Sigmoid colon (tissue), 7 donors: Measurements from ENCODE around the gene BTBD6. TPM values are rescaled to one million over a fixed set of nuclear protein-coding genes. Genes with fewer than 3 reads are reported as not detected.

Experiments
- DNase-seq: peaks from one replicate; pipeline ENCODE4 v3.0.0-alpha.2; 2019
- H3K27ac ChIP-seq, 4 donors: fragments of 200-600 bp; sonication (generic); one replicate each; pipeline ENCODE4 v1.5.1; 2016 to 2019; ENCODE audit warnings: mild to moderate bottlenecking in 1 of 4
- H3K27me3 ChIP-seq, 3 donors: fragments of 200-600 bp; sonication (generic); one replicate each; pipeline ENCODE4 v1.5.1; 2019; ENCODE audit warnings: mild to moderate bottlenecking in 1 of 3
- H3K36me3 ChIP-seq, 4 donors: fragments of 200-600 bp; sonication (generic); one replicate each; pipeline ENCODE4 v1.5.1; 2016 to 2019
- H3K4me1 ChIP-seq, 4 donors: fragments of 200-600 bp; sonication (generic); one replicate each; pipeline ENCODE4 v1.5.1; 2017 to 2019
- H3K4me3 ChIP-seq, 4 donors: fragments of 200-600 bp; sonication (generic); one replicate each; pipeline ENCODE4 v1.5.1; 2017 to 2019; ENCODE audit warnings: mild to moderate bottlenecking in 2 of 4, moderate library complexity in 1 of 4
- H3K9me3 ChIP-seq, 4 donors: fragments of 200-600 bp in 3 of 4; sonication (generic) in 3 of 4; one replicate each; pipeline versions ENCODE4 v1.5.1 to v1.6.1; 2013 to 2019
- CTCF ChIP-seq, 4 experiments: fragments of 450-650 bp in 3 of 4; fragments of 200-600 bp in 1 of 4; IDR thresholded peaks; one replicate each; pipeline ENCODE4 v1.5.1; 2016 to 2019; ENCODE audit warnings: antibody characterized with exemption in 4 of 4, mild to moderate bottlenecking in 3 of 4, moderate library complexity in 2 of 4
- EP300 ChIP-seq, 4 donors: sonication (generic); formaldehyde crosslinking; IDR thresholded peaks; one replicate each; pipeline ENCODE4 v1.6.1; 2017; ENCODE audit warnings: antibody characterized with exemption in 4 of 4
- POLR2A ChIP-seq, 2 donors: fragments of 450-650 bp; IDR thresholded peaks; one replicate each; pipeline ENCODE4 v1.6.1; 2016; ENCODE audit warnings: antibody characterized with exemption in 2 of 2, mild to moderate bottlenecking in 2 of 2, moderate library complexity in 2 of 2
- POLR2AphosphoS5 ChIP-seq, 4 donors: sonication (generic); formaldehyde crosslinking; IDR thresholded peaks; one replicate each; pipeline ENCODE4 v1.6.1; 2017; ENCODE audit warnings: antibody characterized with exemption in 4 of 4
- WGBS, 2 donors: extraction: QIAGEN DNeasy Blood & Tissue Kit; methylation state at CpG; one replicate each; pipeline ENCODE4 v1.1.7; 2013; 5-methylcytosine and 5-hydroxymethylcytosine counted together
- intact Hi-C: fragments of 100-400 bp; cut with DNase I; formaldehyde crosslinking; loops from one replicate; pipeline ENCODE4 v1.15.1; 2023
- polyA plus RNA-seq, 3 donors: library from polyadenylated mRNA; stranded (reverse); fragments of 200-250 nt; gene quantifications; one replicate each; pipeline ENCODE4 v1.2.3, GENCODE V29; 2013
- total RNA-seq, 4 donors: library from RNA; depleted of rRNA; stranded (reverse); fragments of >200 nt; gene quantifications; one replicate each; pipeline ENCODE4 v1.1.0, GENCODE V29; 2016
- donor health status: healthy with polysubstance abuse.
- donor health status: Bipolar disorder and iron deficiency.
- donor health status: healthy.

BTBD6 gene
- total and polyA plus RNA-seq, 7 donors: 31.3 to 63.7 (median 42.5) TPM

- Histone ChIP-seq H3K9me3 (no peaks in the 10 kb centered on the region), H3K4me3 (no peak overlapping the region), H3K27ac (no peak overlapping the region), H3K4me1 (peaks cover 0 to 27% (median 20%) of the 10 kb centered on the region in 4 donors), H3K27me3 (no peaks in the 10 kb centered on the region), H3K36me3 (peaks cover 0 to 21% (median 6%) of the 10 kb centered on the region in 4 donors)
- no peak for DNase-seq
- TF ChIP-seq CTCF (IDR thresholded peaks at IDR 0.05): no peak
- no peak for TF ChIP-seq EP300 (IDR thresholded peaks at IDR 0.05)
- TF ChIP-seq POLR2A (IDR thresholded peaks at IDR 0.05): no peak
- no peak for TF ChIP-seq POLR2AphosphoS5 (IDR thresholded peaks at IDR 0.05)
- intact Hi-C loops: loop anchor here (10.0 kb wide), 1 partner anchor 68 kb away; the partner anchor contains the start of gene PACS2
- 96 to 97% methylated on average over 16 of the region's 16 CpGs for WGBS, 2 donors
These were observed 1.3 kb upstream of the BTBD6 start for GRCh38 chr14:105247026-105247425.

GRCh38 chr14:105247715-105248367 is 492 bp upstream of the BTBD6 start:
- Histone ChIP-seq H3K4me3 (peak overlapping the region; percentile 43 to 70 (median 63)), H3K9me3 (no peaks in the 10 kb centered on the region), H3K27ac (peak overlapping the region; percentile 84 to 96 (median 92)), H3K4me1 (peaks cover 0 to 27% (median 20%) of the 10 kb centered on the region in 4 donors), H3K27me3 (no peaks in the 10 kb centered on the region), H3K36me3 (peaks cover 0 to 29% (median 8%) of the 10 kb centered on the region in 4 donors)
- WGBS, 2 donors: 35 to 43% methylated on average over 42 of the region's 42 CpGs
- intact Hi-C loops: loop anchor here (10.0 kb wide), 1 partner anchor 67 kb away; the partner anchor contains the start of gene PACS2
- DNase-seq: no peak
- TF ChIP-seq POLR2A (IDR thresholded peaks at IDR 0.05) (no peak), POLR2AphosphoS5 (IDR thresholded peaks at IDR 0.05) (no peak)

GRCh38 chr14:105249182-105250007 is 1.1 kb downstream of the BTBD6 start:
- Histone ChIP-seq H3K36me3 (peaks cover 0 to 36% (median 10%) of the 10 kb centered on the region in 4 donors), H3K27me3 (no peaks in the 10 kb centered on the region), H3K27ac (peak overlapping the region; percentile 84 to 96 (median 92)), H3K4me1 (peaks cover 0 to 27% (median 20%) of the 10 kb centered on the region in 4 donors), H3K4me3 (peak overlapping the region; percentile 40 to 70 (median 63)), H3K9me3 (no peaks in the 10 kb centered on the region)
- intact Hi-C loops: loop anchor here (10.0 kb wide), 1 partner anchor 65 kb away; the partner anchor contains the start of gene PACS2
- DNase-seq: no peak
- WGBS, 2 donors: 34 to 56% methylated on average over 62 of the region's 62 CpGs
- TF ChIP-seq CTCF (IDR thresholded peaks at IDR 0.05): peak in 1 of 4 experiments; percentile 13
- TF ChIP-seq POLR2AphosphoS5 (IDR thresholded peaks at IDR 0.05): peak in 1 of 4 donors; percentile 11
- TF ChIP-seq EP300 (IDR thresholded peaks at IDR 0.05): no peak
- TF ChIP-seq POLR2A (IDR thresholded peaks at IDR 0.05): no peak

GRCh38 chr14:105250008-105250366 is 1.7 kb downstream of the BTBD6 start:
- WGBS, 2 donors: 92 to 95% methylated on average over 16 of the region's 16 CpGs

More at GRCh38 chr14:105250008-105250366, 1.7 kb downstream of the BTBD6 start:
- H3K9me3 ChIP-seq: no peaks in the 10 kb centered on the region
- H3K36me3 ChIP-seq: peaks cover 0 to 36% (median 10%) of the 10 kb centered on the region in 4 donors
- intact Hi-C loops: no loop called here
- TF ChIP-seq CTCF (IDR thresholded peaks at IDR 0.05) (no peak), POLR2AphosphoS5 (IDR thresholded peaks at IDR 0.05) (no peak), POLR2A (IDR thresholded peaks at IDR 0.05) (no peak), EP300 (IDR thresholded peaks at IDR 0.05) (no peak)
- DNase-seq: no peak
- H3K4me3 ChIP-seq: no peak overlapping the region
- H3K4me1 ChIP-seq: peaks cover 0 to 27% (median 20%) of the 10 kb centered on the region in 4 donors
- peak overlapping the region in 2 of 4 donors; percentile 88 to 96 for H3K27ac ChIP-seq
- no peaks in the 10 kb centered on the region for H3K27me3 ChIP-seq
